ENCODE results near the gene POU2F3. TPM values are rescaled to one million over a fixed set of nuclear protein-coding genes. Genes with fewer than 3 reads are reported as not detected.

The POU2F3 gene
- total and polyA plus RNA-seq, 2 of the 8 experiments (the other 6 are each of a cell fraction or from before 2014, with no cell fraction given), result 1.0 to 2.1 TPM

- Histone ChIP-seq H4K8ac (ENCODE audit: extremely low read depth, insufficient read depth, low read length) (no peak overlapping the region), H3K4me2 (ENCODE audit: insufficient read depth in 1 of 2, low read depth in 2 of 2, low read length in 2 of 2) (no peak overlapping the region), H3K36me3 (ENCODE audit: control insufficient read depth in 2 of 4, insufficient read depth in 4 of 4, low read length in 3 of 4) (no peaks in the 10 kb centered on the region), H3K56ac (replicated peaks; ENCODE audit: insufficient read length, low read depth, low read length) (no peak overlapping the region), H2BK5ac (ENCODE audit: low read depth, low read length) (no peak overlapping the region), H2BK15ac (ENCODE audit: low read length) (no peak overlapping the region), H3K9ac (replicated peaks in 1 of 4; ENCODE audit: extremely low read depth in 1 of 4, low read depth in 3 of 4, low read length in 3 of 4) (no peak overlapping the region), H3K79me1 (ENCODE audit: low read depth, low read length) (peaks cover 3% of the 10 kb centered on the region; the same call in 1 of the 2 replicates), H4K91ac (replicated peaks; ENCODE audit: insufficient read length, low read length) (no peak overlapping the region), H2AFZ (ENCODE audit: low read length) (no peak overlapping the region), H4K5ac (ENCODE audit: insufficient read length, low read depth, low read length) (no peak overlapping the region), H3K23ac (ENCODE audit: insufficient read length) (no peak overlapping the region), H2BK12ac (ENCODE audit: low read depth, low read length) (no peak overlapping the region), H3K4me3 (ENCODE audit: extremely low read depth in 1 of 4, insufficient read depth in 2 of 4, low read depth in 3 of 4, low read length in 4 of 4) (no peak overlapping the region), H3K9me3 (ENCODE audit: insufficient read depth in 2 of 2, low read depth in 1 of 2, low read length in 1 of 2) (no peaks in the 10 kb centered on the region), H3K4me1 (replicated peaks in 1 of 4; ENCODE audit: control insufficient read depth in 3 of 4, insufficient read depth in 4 of 4, low read length in 3 of 4) (peaks cover 0 to 2% (median 2%) of the 10 kb centered on the region in 4 experiments; a peak in 5 of 7 replicates), H2BK120ac (replicated peaks; ENCODE audit: low read depth, low read length) (no peak overlapping the region), H3K4ac (replicated peaks; ENCODE audit: insufficient read length, low read depth, low read length) (no peak overlapping the region), H4K20me1 (replicated peaks in 1 of 2; ENCODE audit: control insufficient read depth in 1 of 2, insufficient read depth in 2 of 2, low read length in 2 of 2) (peaks cover 2 to 6% of the 10 kb centered on the region in 2 experiments), H3K27ac (ENCODE audit: low read depth, low read length) (no peak overlapping the region), H3K23me2 (ENCODE audit: low read depth, low read length) (no peaks in the 10 kb centered on the region), H3K18ac (ENCODE audit: extremely low read depth, low read length) (no peak overlapping the region), H2AK5ac (ENCODE audit: low read depth, low read length) (no peak overlapping the region), H3K79me2 (ENCODE audit: control insufficient read depth in 1 of 2, insufficient read depth in 2 of 2, low read length in 2 of 2) (peaks cover 2 to 90% of the 10 kb centered on the region in 2 experiments; a peak in 3 of 4 replicates), H3K27me3 (replicated peaks in 1 of 4; ENCODE audit: control insufficient read depth in 3 of 4, extremely low read depth in 1 of 4, insufficient read depth in 3 of 4, low read length in 3 of 4) (no peaks in the 10 kb centered on the region), H2BK20ac (ENCODE audit: low read length) (no peak overlapping the region), H3K14ac (ENCODE audit: insufficient read length) (no peak overlapping the region)
- FAIRE-seq (no peak), DNase-seq (ENCODE audit: low read depth in 1 of 2, low spot score in 2 of 2) (no peak)
- WGBS, 2 experiments (ENCODE audit: extremely low coverage in 1 of 2, insufficient coverage in 1 of 2, insufficient read length in 1 of 2, insufficient replicate concordance in 2 of 2, low coverage in 1 of 2, low lambda C conversion rate in 2 of 2, missing lambda C conversion rate in 1 of 2), result 88% methylated on average over 1 of the region's 1 CpG; no CpG with 5 or more reads in 1 of the 2 experiments
- TF ChIP-seq CHD1 (IDR thresholded peaks at IDR 0.05; ENCODE audit: low read depth, low read length), result no peak
- TF ChIP-seq EGR1 (IDR thresholded peaks at IDR 0.05; ENCODE audit: borderline replicate concordance, low read depth, low read length), result no peak
- no peak for TF ChIP-seq TAF7 (optimal IDR thresholded peaks at IDR 0.05; ENCODE audit: borderline replicate concordance, low read depth, low read length)
- TF ChIP-seq MAFK (IDR thresholded peaks at IDR 0.05; ENCODE audit: low read depth, low read length), result no peak
- TF ChIP-seq NANOG (IDR thresholded peaks at IDR 0.05; ENCODE audit: insufficient read depth, low read depth, low read length, poor library complexity, severe bottlenecking), result no peak
- TF ChIP-seq TCF12 (IDR thresholded peaks at IDR 0.05; ENCODE audit: low read depth, low read length), result no peak
- no peak for TF ChIP-seq JUN (IDR thresholded peaks at IDR 0.05; ENCODE audit: low read depth, low read length)
- TF ChIP-seq, protein P1, sequence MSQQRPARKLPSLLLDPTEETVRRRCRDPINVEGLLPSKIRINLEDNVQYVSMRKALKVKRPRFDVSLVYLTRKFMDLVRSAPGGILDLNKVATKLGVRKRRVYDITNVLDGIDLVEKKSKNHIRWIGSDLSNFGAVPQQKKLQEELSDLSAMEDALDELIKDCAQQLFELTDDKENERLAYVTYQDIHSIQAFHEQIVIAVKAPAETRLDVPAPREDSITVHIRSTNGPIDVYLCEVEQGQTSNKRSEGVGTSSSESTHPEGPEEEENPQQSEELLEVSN (IDR thresholded peaks at IDR 0.05), result no peak
- no peak for TF ChIP-seq HDAC2 (IDR thresholded peaks at IDR 0.05; ENCODE audit: borderline replicate concordance in 1 of 2, low read depth in 2 of 2, low read length in 2 of 2)
- no peak for TF ChIP-seq YY1 (IDR thresholded peaks at IDR 0.05; ENCODE audit: low read depth, low read length)
- no peak for TF ChIP-seq ATF3 (IDR thresholded peaks at IDR 0.05; ENCODE audit: insufficient read depth, low read depth, low read length)
- no peak for TF ChIP-seq TBP (IDR thresholded peaks at IDR 0.05; ENCODE audit: low read depth, low read length)
- CTCF ChIA-PET (ENCODE audit: partially characterized antibody), result no interaction called here
- POLR2A ChIA-PET (ENCODE audit: partially characterized antibody), result interaction anchor here (1.7 kb wide), 1 partner anchor 8 kb away, joined by 6 read pairs; the partner anchor contains the start of gene ARHGEF12
Observed at GRCh38 chr11:120344302-120345004, 104.5 kb downstream of the POU2F3 start.
